Endothelial cell of umbilical vein (primary cell): Measurements from ENCODE around the gene HSD17B14. TPM values are rescaled to one million over a fixed set of nuclear protein-coding genes. Genes with fewer than 3 reads are reported as not detected.
A peak's percentile ranks its signal among the peaks of the same experiment; 100 is the strongest.

ENCODE experiments used
- BruUV-seq: library from RNA; stranded (reverse); fragments of 400-500 nt; replicated peaks from 2 replicates; lab custom pipeline; 2021; lab: Mats Ljungman, UMichigan
- CTCF ChIA-PET: fragments of 300-600, 350-600 bp; sonication (Branson Sonifier 250); formaldehyde crosslinking; loops from one replicate; lab custom pipeline; 2021; ENCODE audit warnings: antibody characterized with exemption, inconsistent platforms; lab: Charles Lee
- POLR2A ChIA-PET: fragments of 300-600, 350-600 bp; sonication (Branson Sonifier 250); formaldehyde crosslinking; loops from one replicate; lab custom pipeline; 2021; ENCODE audit warnings: antibody characterized with exemption, inconsistent platforms; lab: Charles Lee
- DNase-seq: peaks from one replicate; pipeline ENCODE4 v3.0.0-alpha.2; 2011; ENCODE audit warnings: low read depth, low spot score
- FAIRE-seq: peaks from 2 replicates; lab custom pipeline; 2011; peaks lifted over from hg19 to GRCh38; lab: Jason Lieb, UNC
- H2AFZ ChIP-seq: 2 replicates; pipeline ENCODE4 v1.6.0; 2012; ENCODE audit warnings: low read depth, low read length, control low read depth, inconsistent platforms
- H3K27ac ChIP-seq: 2 replicates; pipeline ENCODE4 v1.5.1; 2011; ENCODE audit warnings: low read depth, mild to moderate bottlenecking, control low read depth, low read length, moderate library complexity; ENCODE audit not compliant: insufficient read depth
- H3K27me3 ChIP-seq, 2 experiments: 2 replicates each; pipeline versions ENCODE4 v1.6.0 to v1.6.1; 2011; ENCODE audit warnings: low read length in 2 of 2, mixed read lengths in 1 of 2; ENCODE audit not compliant: control insufficient read depth in 2 of 2, insufficient read depth in 2 of 2
- H3K36me3 ChIP-seq, 2 experiments: 2 replicates in 1 of 2; 3 replicates in 1 of 2; pipeline ENCODE4 v1.5.1; 2011; ENCODE audit warnings: low read length in 2 of 2, mild to moderate bottlenecking in 1 of 2, moderate library complexity in 1 of 2; ENCODE audit not compliant: control insufficient read depth in 2 of 2, insufficient read depth in 2 of 2; ENCODE audit errors: extremely low read depth in 1 of 2
- H3K4me1 ChIP-seq: 3 replicates; pipeline ENCODE4 v1.5.1; 2011; ENCODE audit warnings: mild to moderate bottlenecking, low read length; ENCODE audit not compliant: control insufficient read depth, insufficient read depth; ENCODE audit errors: extremely low read depth
- H3K4me2 ChIP-seq: 2 replicates; pipeline ENCODE4 v1.6.1; 2011; ENCODE audit warnings: low read length, control low read depth, mixed read lengths; ENCODE audit not compliant: insufficient read depth
- H3K4me3 ChIP-seq, 3 experiments: fragments of 200-600 bp in 1 of 3; sonication (generic), shearing (Covaris generic) in 1 of 3; replicated peaks in 1 of 3; 2 replicates each; pipeline ENCODE4 v1.5.1; 2011 to 2016; ENCODE audit warnings: control low read depth in 3 of 3, low read length in 3 of 3, mild to moderate bottlenecking in 2 of 3, inconsistent platforms in 1 of 3, low read depth in 1 of 3, moderate library complexity in 1 of 3; ENCODE audit not compliant: insufficient read depth in 1 of 3
- H3K79me2 ChIP-seq: 2 replicates; pipeline ENCODE4 v1.6.0; 2012; ENCODE audit warnings: low read length, inconsistent platforms; ENCODE audit not compliant: control insufficient read depth, insufficient read depth
- H3K9ac ChIP-seq: replicated peaks from 2 replicates; pipeline ENCODE3; 2011; ENCODE audit warnings: low read length, control low read depth; ENCODE audit not compliant: insufficient read depth; ENCODE audit errors: extremely low read depth
- H3K9me1 ChIP-seq: replicated peaks from 3 replicates; pipeline ENCODE4 v1.6.0; 2011; ENCODE audit warnings: mild to moderate bottlenecking, low read length; ENCODE audit not compliant: control insufficient read depth, insufficient read depth; ENCODE audit errors: extremely low read depth
- H3K9me3 ChIP-seq: replicated peaks from 2 replicates; pipeline ENCODE4 v1.5.1; 2012; ENCODE audit warnings: low read length, inconsistent platforms; ENCODE audit not compliant: control insufficient read depth, insufficient read depth
- H4K20me1 ChIP-seq: replicated peaks from 2 replicates; pipeline ENCODE3; 2011; ENCODE audit warnings: mild to moderate bottlenecking, low read length; ENCODE audit not compliant: control insufficient read depth, insufficient read depth; ENCODE audit errors: extremely low read depth
- CTCF ChIP-seq, 2 donors: IDR thresholded peaks; 1 replicate in 1 of 2; 2 replicates in 1 of 2; pipeline ENCODE4 v1.5.1; 2011; ENCODE audit warnings: low read length in 2 of 2, mild to moderate bottlenecking in 2 of 2, moderate library complexity in 2 of 2, control low read depth in 1 of 2, inconsistent platforms in 1 of 2, low read depth in 1 of 2; ENCODE audit not compliant: insufficient read depth in 1 of 2; ENCODE audit errors: extremely low read depth in 1 of 2
- GATA2 ChIP-seq: IDR thresholded peaks from 2 replicates; pipeline ENCODE4 v1.7.0; 2011; ENCODE audit warnings: low read depth, mild to moderate bottlenecking, moderate library complexity, mixed read lengths, low read length; ENCODE audit not compliant: insufficient read length, insufficient read depth
- MAX ChIP-seq: IDR thresholded peaks from 2 replicates; pipeline ENCODE4 v1.6.1; 2011; ENCODE audit not compliant: insufficient read depth, insufficient read length
- MYC ChIP-seq: IDR thresholded peaks from one replicate; pipeline ENCODE4 v1.6.1; 2011; ENCODE audit warnings: mild to moderate bottlenecking, low read depth, low read length
- POLR2A ChIP-seq: IDR thresholded peaks from 2 replicates; pipeline ENCODE4 v1.6.1; 2012; ENCODE audit warnings: low read depth, mild to moderate bottlenecking, control low read depth, low read length
- dilution Hi-C: fragments of 300-500 bp; cut with MboI; formaldehyde crosslinking; loops from one replicate; pipeline ENCODE4 v1.15.0; 2019; ENCODE audit warnings: low sequenced_read_pairs; ENCODE audit not compliant: extremely low pct_ligation_motif_present
- intact Hi-C: fragments of 100-400 bp; cut with micrococcal nuclease; formaldehyde crosslinking; loops from one replicate; pipeline ENCODE4 v1.10.0; 2022
- polyA plus RNA-seq, 4 experiments: library from polyadenylated mRNA; depleted of rRNA in 3 of 4; stranded (reverse) in 3 of 4; unstranded in 1 of 4; fragments of >200 nt; gene quantifications; 2 replicates each; pipeline versions ENCODE4 v1.2.1 to v1.2.3, GENCODE V29; 2011 to 2012; ENCODE audit warnings: missing spikeins in 1 of 4
- total RNA-seq: library from RNA; stranded (reverse); gene quantifications from 2 replicates; pipeline ENCODE4 v1.2.3, GENCODE V29; 2021

HSD17B14 gene
- total and polyA plus RNA-seq, 2 donors (not counting 3 experiments of a cell fraction or from before 2014, with no cell fraction given): 20.9 to 46.3 TPM

- Histone ChIP-seq H3K9me1 (no peaks in the 10 kb centered on the region), H4K20me1 (no peaks in the 10 kb centered on the region), H3K79me2 (peaks cover 29% of the 10 kb centered on the region), H2AFZ (no peak overlapping the region), H3K36me3 (peaks cover 15 to 18% of the 10 kb centered on the region in 2 experiments), H3K9me3 (no peaks in the 10 kb centered on the region), H3K27ac (no peak overlapping the region), H3K27me3 (no peaks in the 10 kb centered on the region), H3K9ac (no peak overlapping the region), H3K4me2 (no peak overlapping the region), H3K4me1 (peaks cover 25% of the 10 kb centered on the region), H3K4me3 (no peak overlapping the region)
- ChIA-PET POLR2A (interaction anchor here (0.7 to 1.7 kb wide), 2 partner anchors 22 to 320 kb away, joined by 4 to 5 read pairs; partner anchors contain the start of gene NUCB1), CTCF (interaction anchor here (0.6 to 4.4 kb wide), 5 partner anchors 10 to 92 kb away, joined by 3 to 34 read pairs (median 3); partner anchors contain the start of genes HSD17B14 and NUCB1)
- FAIRE-seq (peak; percentile 63), DNase-seq (peak; percentile 77)
- intact Hi-C loops (no loop called here), dilution Hi-C loops (no loop called here)
- no TSS peak for BruUV-seq
- peak; percentile 17 for TF ChIP-seq POLR2A
- TF ChIP-seq CTCF (IDR thresholded peaks at IDR 0.05; ENCODE audit: extremely low read depth in 1 of 2, insufficient read depth in 1 of 2, low read depth in 1 of 2, low read length in 2 of 2): no peak
- TF ChIP-seq GATA2: peak; percentile 13
- no peak for TF ChIP-seq MAX
- no peak for TF ChIP-seq MYC
These were observed 42.1 kb upstream of the HSD17B14 start for GRCh38 chr19:48878196-48879024.
